Lower leg skin (tissue), 4 donors: Measurements from ENCODE around the gene POU2AF1. TPM values are rescaled to one million over a fixed set of nuclear protein-coding genes. Genes with fewer than 3 reads are reported as not detected.
"Not testable (repeated sequence)": the region's sequence is repeated elsewhere in the genome, so short reads cannot be mapped to it uniquely, and the experiment has no call there.

Source experiments
- DNase-seq, 2 donors: peaks; one replicate each; pipeline ENCODE4 v3.0.0-alpha.2; 2019; ENCODE audit warnings: low spot score in 2 of 2
- H3K4me3 ChIP-seq: fragments of 200-600 bp; sonication (generic); 2 replicates; pipeline ENCODE4 v1.5.1; 2017; ENCODE audit warnings: mild to moderate bottlenecking, low read depth; ENCODE audit not compliant: poor library complexity, severe bottlenecking
- POLR2A ChIP-seq, 2 donors: fragments of 450-650 bp; IDR thresholded peaks; one replicate each; pipeline ENCODE4 v1.6.1; 2016 to 2017; ENCODE audit warnings: antibody characterized with exemption in 2 of 2, mild to moderate bottlenecking in 1 of 2, moderate library complexity in 1 of 2
- WGBS, 2 donors: methylation state at CpG; one replicate each; pipeline ENCODE4 v1.1.5; 2018; 5-methylcytosine and 5-hydroxymethylcytosine counted together
- intact Hi-C: fragments of 100-400 bp; cut with DNase I; formaldehyde crosslinking; loops from one replicate; pipeline ENCODE4 v1.15.0; 2023; ENCODE audit warnings: low total_unique reads
- total RNA-seq, 4 donors: library from RNA; depleted of rRNA; stranded (reverse); fragments of >200 nt; gene quantifications; one replicate each; pipeline ENCODE4 v1.1.0, GENCODE V29; 2016
- TF ChIP-seq, protein P1 (sequence below), 3 donors: fragments of 450-650 bp; IDR thresholded peaks; one replicate each; pipeline ENCODE4 v1.5.1; 2016; ENCODE audit warnings: antibody characterized with exemption in 3 of 3, mild to moderate bottlenecking in 3 of 3, moderate library complexity in 2 of 3

POU2AF1 gene
- total RNA-seq, 4 donors from 2014 or later: 0.13 TPM; not detected in 3

DNA sequence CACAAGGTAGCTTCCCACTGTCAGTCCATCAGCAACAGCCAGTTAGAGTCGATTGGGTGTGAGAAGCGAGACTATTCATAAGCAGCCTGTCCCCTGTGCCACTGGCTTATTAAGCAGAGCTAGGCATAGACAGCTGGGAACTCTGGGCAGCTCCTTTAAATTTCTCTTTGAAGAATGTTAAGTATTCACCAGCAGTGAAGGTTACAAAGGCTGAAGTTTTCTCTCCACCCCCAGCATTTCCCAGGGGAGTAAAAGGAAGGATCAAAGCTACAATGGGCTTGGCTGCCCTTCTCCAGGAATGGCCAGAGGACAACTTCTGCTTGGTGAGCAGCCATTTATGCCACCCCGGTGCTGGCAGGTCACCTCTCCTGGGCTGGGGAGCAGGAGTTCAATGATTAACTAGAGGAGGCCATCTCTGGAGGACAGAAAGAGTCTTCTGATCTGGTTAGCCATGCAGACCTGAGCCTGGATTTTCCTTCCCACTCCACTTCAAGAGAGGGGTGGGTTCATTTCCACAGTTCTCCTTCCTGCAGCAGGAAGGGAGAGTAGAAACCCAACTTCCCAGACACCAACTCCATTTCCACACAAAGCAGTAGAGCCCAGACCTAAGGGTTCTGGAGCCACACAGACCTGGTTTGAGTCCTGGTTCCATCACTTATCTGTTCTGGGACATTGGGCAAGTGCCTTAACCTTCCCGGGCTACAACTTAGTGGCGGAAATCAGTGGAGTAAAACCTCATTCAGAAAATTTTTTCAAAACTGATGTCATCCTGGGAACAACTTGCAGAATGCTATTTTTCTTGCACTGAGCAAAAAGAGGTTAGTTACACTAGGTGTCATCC, 58.1 kb downstream of the POU2AF1 start:
- H3K4me3 ChIP-seq: no peak overlapping the region
- TF ChIP-seq, protein P1, sequence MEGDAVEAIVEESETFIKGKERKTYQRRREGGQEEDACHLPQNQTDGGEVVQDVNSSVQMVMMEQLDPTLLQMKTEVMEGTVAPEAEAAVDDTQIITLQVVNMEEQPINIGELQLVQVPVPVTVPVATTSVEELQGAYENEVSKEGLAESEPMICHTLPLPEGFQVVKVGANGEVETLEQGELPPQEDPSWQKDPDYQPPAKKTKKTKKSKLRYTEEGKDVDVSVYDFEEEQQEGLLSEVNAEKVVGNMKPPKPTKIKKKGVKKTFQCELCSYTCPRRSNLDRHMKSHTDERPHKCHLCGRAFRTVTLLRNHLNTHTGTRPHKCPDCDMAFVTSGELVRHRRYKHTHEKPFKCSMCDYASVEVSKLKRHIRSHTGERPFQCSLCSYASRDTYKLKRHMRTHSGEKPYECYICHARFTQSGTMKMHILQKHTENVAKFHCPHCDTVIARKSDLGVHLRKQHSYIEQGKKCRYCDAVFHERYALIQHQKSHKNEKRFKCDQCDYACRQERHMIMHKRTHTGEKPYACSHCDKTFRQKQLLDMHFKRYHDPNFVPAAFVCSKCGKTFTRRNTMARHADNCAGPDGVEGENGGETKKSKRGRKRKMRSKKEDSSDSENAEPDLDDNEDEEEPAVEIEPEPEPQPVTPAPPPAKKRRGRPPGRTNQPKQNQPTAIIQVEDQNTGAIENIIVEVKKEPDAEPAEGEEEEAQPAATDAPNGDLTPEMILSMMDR (IDR thresholded peaks at IDR 0.05): no peak
- TF ChIP-seq POLR2A (IDR thresholded peaks at IDR 0.05): no peak
- WGBS, 2 donors: 79 to 86% methylated on average over 5 of the region's 5 CpGs
- intact Hi-C loops: no loop called here
- no peak for DNase-seq

DNA sequence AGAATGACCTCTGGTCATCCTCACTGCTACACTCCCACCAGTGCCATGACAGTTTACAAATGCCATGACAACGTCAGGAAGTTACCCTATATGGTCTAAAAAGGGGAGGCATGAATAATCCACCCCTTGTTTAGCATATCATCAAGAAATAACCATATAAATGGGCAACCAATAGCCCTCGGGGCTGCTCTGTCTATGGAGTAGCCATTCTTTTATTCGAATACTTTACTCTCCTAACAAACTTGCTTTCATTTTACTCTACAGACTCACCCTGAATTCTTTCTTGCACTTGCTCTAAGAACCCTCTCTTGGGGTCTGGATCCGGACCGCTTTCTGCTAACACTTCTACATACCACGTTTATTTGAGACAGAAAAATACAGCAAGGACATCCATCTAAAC, 58.9 kb downstream of the POU2AF1 start:
- H3K4me3 ChIP-seq, DNase-seq, intact Hi-C loops: not testable (repeated sequence)
- 85 to 87% methylated on average over 6 of the region's 6 CpGs for WGBS, 2 donors

DNA sequence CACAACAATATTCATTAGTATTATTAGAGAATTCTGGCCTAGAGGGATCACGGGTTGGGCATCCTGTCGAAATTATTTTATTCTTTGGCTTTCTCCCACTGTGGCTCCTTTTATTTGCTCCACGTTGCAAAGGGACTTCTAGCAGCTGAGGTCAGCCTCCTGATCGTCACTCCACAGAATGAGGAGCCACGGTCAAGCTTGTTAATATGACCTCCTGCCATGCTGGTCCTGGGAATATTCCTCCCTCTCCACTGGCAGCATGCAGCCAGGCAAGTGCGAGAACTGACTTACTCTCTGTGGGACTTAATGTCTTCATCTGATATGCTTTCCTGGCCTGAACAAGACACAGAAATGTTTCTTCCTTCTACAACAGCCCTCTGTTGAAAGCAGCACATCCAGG, 59.8 kb downstream of the POU2AF1 start:
- 81 to 87% methylated on average over 6 of the region's 6 CpGs for WGBS, 2 donors
- no peak for DNase-seq
- no peak for TF ChIP-seq POLR2A (IDR thresholded peaks at IDR 0.05)
- TF ChIP-seq, protein P1 (IDR thresholded peaks at IDR 0.05): no peak
- no peak overlapping the region for H3K4me3 ChIP-seq
- intact Hi-C loops: no loop called here

DNA sequence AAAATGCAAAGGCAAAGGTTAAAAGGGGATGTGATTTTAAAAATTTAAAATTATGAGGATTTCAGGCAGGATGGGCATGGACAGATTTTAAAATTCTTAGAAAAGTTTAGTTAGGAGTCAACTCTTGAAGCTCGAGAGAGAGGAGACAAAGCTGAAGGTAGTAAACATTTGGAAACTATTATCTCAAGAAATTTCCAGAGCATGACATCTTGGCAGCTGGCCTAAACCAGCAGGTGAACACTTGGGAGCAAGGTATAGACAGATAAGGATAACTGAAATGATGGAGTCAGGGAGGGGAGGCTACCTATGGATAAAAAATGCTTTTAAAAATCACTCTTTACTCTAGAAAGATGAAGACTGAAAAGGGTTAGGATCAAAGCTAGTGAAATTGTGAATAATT, 67.0 kb downstream of the POU2AF1 start:
- DNase-seq: no peak
- intact Hi-C loops: no loop called here
- 65 to 81% methylated on average over 1 of the region's 1 CpG for WGBS, 2 donors

DNA sequence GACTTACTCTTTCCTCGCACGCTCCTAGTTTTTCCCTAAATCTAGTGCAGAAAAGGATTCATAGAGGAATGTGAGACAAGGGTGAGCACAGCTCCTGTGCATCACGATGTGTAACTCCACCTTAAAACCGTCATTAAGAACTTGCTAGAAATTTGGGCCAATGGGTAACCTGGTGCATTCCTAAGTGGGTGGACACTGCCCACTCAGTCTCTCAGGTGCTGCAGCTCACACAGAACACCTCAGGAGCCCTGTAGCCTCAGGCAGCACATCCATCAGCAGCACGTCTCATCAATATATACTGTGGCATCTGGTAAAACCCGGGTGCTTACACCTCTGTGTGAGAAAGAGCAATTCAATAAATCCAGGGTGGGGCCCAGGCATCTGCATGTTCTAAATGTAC, 68.4 kb downstream of the POU2AF1 start:
- DNase-seq: no peak
- intact Hi-C loops: no loop called here

More for the DNA sequence above, 67.0 kb downstream of the POU2AF1 start:
- no peak for TF ChIP-seq POLR2A (IDR thresholded peaks at IDR 0.05)
- TF ChIP-seq, protein P1 (IDR thresholded peaks at IDR 0.05): no peak
- H3K4me3 ChIP-seq: no peak overlapping the region

DNA sequence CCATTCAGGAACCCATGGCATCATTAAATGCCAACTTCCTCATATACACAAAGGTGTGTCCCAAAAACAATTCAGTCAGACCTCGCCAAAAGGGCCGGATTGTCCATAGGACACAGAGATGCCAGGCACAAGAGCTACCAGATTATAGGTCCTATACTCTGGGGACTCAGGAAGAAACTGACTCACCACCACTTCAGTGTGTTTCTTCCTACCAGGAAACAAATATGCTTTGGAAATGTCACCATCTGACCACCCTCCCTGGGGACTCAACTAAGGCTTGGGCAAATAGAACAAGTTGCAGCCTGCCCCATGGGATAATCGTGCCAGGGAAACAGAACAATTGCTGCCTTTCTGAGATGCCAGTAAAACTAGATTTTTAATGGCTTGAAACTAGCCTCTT, 69.0 kb downstream of the POU2AF1 start:
- 54 to 59% methylated on average over 3 of the region's 3 CpGs for WGBS, 2 donors
- no peak overlapping the region for H3K4me3 ChIP-seq
- no peak for TF ChIP-seq POLR2A (IDR thresholded peaks at IDR 0.05)
- TF ChIP-seq, protein P1 (IDR thresholded peaks at IDR 0.05): no peak
- intact Hi-C loops: no loop called here
- DNase-seq: no peak

More for the DNA sequence above, 68.4 kb downstream of the POU2AF1 start:
- 79 to 92% methylated on average over 6 of the region's 6 CpGs for WGBS, 2 donors
- no peak overlapping the region for H3K4me3 ChIP-seq
- TF ChIP-seq, protein P1 (IDR thresholded peaks at IDR 0.05): no peak
- TF ChIP-seq POLR2A (IDR thresholded peaks at IDR 0.05): no peak
